ENCODE measurements around the gene GALM.

The GALM gene

DNA sequence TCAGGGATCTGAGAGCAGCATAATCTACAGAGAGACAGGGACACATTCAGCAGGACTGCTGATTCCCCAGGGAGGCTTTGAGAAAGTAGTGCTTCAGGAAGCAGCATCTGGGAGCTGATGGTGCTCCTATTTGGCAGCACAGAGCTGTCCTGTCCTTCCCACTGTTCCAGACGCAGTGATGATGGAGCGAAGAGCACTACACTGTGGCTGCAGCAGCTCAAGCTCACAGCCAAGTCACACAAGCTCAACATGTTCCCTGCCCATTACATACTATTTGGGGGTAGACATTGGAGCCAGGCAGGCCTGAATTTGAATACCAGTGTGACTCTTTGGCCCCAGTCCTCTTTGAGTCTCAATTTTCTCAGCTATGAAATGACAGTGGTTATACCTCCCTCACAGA, 15.2 kb upstream of the GALM start:
- Histone ChIP-seq H3K36me3 (ENCODE audit: insufficient read depth, low read length) (no peaks in the 10 kb centered on the region), H3K9ac (ENCODE audit: low read depth, low read length) (no peak overlapping the region), H3K4me1 (ENCODE audit: insufficient read depth, low read length) (no peaks in the 10 kb centered on the region), H3K9me3 (ENCODE audit: insufficient read depth, low read depth, low read length) (no peaks in the 10 kb centered on the region), H3K27me3 (ENCODE audit: insufficient read depth, low read length) (no peaks in the 10 kb centered on the region), H3K4me3 (ENCODE audit: low read length) (no peak overlapping the region), H3K27ac (ENCODE audit: low read depth, low read length) (no peak overlapping the region)
- 96% methylated on average over 2 of the region's 2 CpGs for WGBS

DNA sequence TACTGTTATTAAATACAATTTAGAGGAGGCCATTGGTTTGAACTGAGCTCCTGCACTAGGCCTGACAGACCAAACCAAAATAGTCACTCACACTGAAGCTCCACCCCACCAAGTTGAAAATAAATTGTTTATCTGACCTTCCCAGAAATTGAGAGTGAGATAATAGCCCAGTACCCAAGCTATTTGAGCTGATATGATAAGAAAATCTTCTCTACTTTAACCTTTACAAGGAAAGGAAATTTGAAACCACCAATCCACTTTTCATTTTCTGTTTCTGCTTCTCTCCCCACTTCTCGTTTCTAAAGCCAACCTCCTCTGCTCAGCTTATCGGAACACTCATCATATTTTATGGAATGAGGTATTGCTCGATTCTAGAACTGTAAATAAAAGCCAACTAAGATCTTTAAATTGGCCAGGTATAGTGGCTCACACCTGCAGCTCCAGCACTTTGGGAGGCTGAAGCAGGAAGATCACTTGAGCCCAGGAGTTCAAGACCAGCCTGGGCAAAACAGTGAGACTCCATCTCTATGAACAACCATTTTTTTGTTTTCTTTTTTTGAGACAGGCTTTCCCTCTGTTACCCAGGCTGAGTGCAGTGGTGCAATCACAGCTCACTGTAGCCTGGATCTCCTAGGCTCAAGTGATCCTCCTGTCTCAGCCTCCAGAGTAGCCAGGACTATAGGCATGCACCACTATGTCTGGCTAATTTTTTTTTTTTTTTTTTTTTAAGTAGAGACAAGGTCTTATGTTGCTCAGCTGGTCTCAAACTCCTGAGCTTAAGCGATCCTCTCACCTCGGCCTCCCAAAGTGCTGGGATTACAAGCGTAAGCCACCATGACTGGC, 13.3 kb upstream of the GALM start:
- Histone ChIP-seq H3K9me3 (ENCODE audit: insufficient read depth, low read depth, low read length) (no peaks in the 10 kb centered on the region), H3K4me1 (ENCODE audit: insufficient read depth, low read length) (no peaks in the 10 kb centered on the region), H3K36me3 (ENCODE audit: insufficient read depth, low read length) (no peaks in the 10 kb centered on the region), H3K9ac (ENCODE audit: low read depth, low read length) (no peak overlapping the region), H3K4me3 (ENCODE audit: low read length) (no peak overlapping the region), H3K27ac (ENCODE audit: low read depth, low read length) (no peak overlapping the region), H3K27me3 (ENCODE audit: insufficient read depth, low read length) (no peaks in the 10 kb centered on the region)
- WGBS = 95% methylated on average over 6 of the region's 6 CpGs

DNA sequence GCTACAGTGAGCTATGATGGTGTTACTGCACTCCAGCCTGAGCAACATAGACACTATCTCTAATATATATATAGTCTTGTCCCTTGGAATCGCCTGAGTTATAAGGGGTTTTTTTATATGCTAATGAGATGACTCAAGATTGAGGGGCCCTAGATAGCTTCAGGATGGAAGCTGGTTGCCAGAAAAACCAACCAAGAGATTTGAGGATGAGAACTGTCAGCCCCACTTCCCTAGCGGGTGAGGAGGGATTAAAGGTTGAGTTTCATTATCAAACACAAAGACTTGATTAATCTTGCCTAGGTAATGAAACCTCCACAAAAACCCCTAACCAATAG, 12.6 kb upstream of the GALM start:
- no peaks in the 10 kb centered on the region for H3K36me3 ChIP-seq (ENCODE audit: insufficient read depth, low read length)
- no peak overlapping the region for H3K4me3 ChIP-seq (ENCODE audit: low read length)
- no peaks in the 10 kb centered on the region for H3K9me3 ChIP-seq (ENCODE audit: insufficient read depth, low read depth, low read length)
- H3K9ac ChIP-seq (ENCODE audit: low read depth, low read length) = no peak overlapping the region
- H3K27ac ChIP-seq (ENCODE audit: low read depth, low read length) = no peak overlapping the region
- WGBS = 94% methylated on average over 1 of the region's 2 CpGs
- H3K4me1 ChIP-seq (ENCODE audit: insufficient read depth, low read length) = no peaks in the 10 kb centered on the region
- H3K27me3 ChIP-seq (ENCODE audit: insufficient read depth, low read length) = no peaks in the 10 kb centered on the region

DNA sequence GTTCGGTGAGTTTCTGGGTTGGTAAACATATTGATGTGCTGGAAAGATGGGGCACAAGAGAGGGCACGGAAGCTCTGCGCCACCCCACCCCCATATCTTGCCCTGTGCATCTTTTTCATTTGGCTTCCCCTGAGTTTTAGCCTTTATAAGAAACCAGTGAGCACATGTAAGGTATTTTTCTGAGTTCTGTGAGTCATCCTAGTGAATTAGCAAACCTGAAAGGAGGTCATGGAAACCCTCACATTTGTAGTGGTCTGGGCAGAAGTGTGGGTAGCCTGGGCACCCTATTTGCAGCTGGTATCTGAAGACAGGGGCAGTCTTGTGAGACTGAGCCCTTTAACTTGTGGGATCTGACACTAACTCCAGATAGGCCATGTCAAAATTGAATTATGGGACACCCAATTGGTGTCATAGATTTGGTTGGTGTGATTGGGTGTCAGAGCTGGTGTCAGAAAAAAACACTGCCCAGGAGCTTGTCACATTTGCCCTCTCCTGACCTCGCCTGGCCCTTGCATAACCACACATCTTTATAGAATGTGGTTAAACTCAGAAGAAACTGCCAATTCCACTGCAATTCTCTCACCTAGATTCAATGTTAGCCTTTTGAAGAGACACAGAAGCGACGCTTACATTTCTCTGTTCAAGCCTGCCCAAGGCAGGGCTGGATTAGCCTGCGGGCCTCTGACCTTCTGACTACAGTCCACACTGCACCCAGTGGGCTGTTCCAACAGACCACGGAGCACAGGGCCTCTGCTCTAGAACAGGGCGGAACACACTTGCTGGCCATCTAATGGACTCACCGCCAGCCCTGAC, 12.0 kb upstream of the GALM start:
- no peaks in the 10 kb centered on the region for H3K36me3 ChIP-seq (ENCODE audit: insufficient read depth, low read length)
- H3K9me3 ChIP-seq (ENCODE audit: insufficient read depth, low read depth, low read length) = no peaks in the 10 kb centered on the region
- no peak overlapping the region for H3K9ac ChIP-seq (ENCODE audit: low read depth, low read length)
- H3K27me3 ChIP-seq (ENCODE audit: insufficient read depth, low read length) = no peaks in the 10 kb centered on the region
- no peaks in the 10 kb centered on the region for H3K4me1 ChIP-seq (ENCODE audit: insufficient read depth, low read length)
- whole genome bisulfite sequencing = 83% methylated on average over 8 of the region's 10 CpGs
- no peak overlapping the region for H3K27ac ChIP-seq (ENCODE audit: low read depth, low read length)
- no peak overlapping the region for H3K4me3 ChIP-seq (ENCODE audit: low read length)

DNA sequence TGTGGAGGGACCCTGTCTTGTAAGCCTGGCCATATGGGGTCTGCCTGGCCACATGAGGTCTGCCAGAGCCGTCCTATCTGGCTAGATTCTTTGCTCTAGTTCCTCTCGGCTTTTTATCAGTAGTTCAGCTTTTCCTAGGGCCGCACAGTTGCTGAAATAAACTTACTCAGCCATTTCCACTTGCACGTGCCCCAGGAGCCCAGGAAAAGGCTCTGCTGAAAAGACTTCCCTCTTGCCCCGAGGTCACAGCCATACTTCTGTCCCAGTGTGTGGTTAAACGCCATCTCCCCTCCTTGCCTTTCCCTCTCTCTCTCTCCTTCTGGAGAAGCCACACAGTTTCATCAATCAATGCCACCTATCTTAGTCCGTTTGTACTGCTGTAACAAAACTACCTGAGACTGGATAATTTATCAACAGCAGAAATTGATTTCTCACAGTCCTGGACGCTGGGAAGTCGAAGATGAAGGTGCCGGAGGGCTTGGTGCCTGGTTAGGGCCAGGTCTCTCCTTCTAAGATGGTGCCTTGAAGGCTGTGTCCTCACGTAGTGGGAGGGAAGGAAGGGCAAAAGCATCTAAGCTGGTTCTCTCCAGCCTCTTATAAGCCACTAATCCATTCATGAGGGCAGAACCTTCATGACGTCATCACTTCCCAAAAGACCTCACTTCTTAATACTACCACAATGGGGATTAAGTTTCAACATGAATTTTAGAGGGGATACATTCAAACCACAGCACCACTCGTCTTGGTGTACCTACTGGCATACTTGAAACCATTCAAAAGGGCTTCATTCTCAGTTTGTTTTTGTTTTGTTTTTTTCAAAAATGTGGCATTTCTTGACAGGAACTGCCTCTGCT, 11.2 kb upstream of the GALM start:
- 88% methylated on average over 12 of the region's 13 CpGs for WGBS
- Histone ChIP-seq H3K27me3 (ENCODE audit: insufficient read depth, low read length) (no peaks in the 10 kb centered on the region), H3K27ac (ENCODE audit: low read depth, low read length) (no peak overlapping the region), H3K9ac (ENCODE audit: low read depth, low read length) (no peak overlapping the region), H3K36me3 (ENCODE audit: insufficient read depth, low read length) (no peaks in the 10 kb centered on the region), H3K9me3 (ENCODE audit: insufficient read depth, low read depth, low read length) (no peaks in the 10 kb centered on the region), H3K4me3 (ENCODE audit: low read length) (no peak overlapping the region), H3K4me1 (ENCODE audit: insufficient read depth, low read length) (no peaks in the 10 kb centered on the region)

DNA sequence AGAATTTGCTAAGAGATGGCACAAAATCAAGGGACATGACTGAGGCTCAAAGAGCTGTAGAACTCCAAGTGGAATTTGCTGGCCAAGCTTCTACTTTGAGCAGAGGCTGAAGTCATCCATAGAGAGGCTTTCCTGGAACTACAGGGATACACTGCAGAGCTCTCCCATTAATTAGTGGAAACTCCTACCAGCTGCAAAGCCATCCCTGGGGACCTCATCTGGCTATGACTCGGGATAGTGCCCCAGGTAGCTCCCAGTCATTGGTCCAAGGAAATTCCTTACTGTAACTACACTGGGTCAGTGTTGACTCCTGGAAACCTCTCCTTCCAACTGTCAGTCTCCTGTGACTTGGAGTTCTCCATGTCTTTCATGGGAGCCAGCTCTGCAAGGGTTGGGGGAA, 10.5 kb upstream of the GALM start:
- no peaks in the 10 kb centered on the region for H3K4me1 ChIP-seq (ENCODE audit: insufficient read depth, low read length)
- H3K4me3 ChIP-seq (ENCODE audit: low read length) = no peak overlapping the region
- H3K9ac ChIP-seq (ENCODE audit: low read depth, low read length) = no peak overlapping the region
- no peaks in the 10 kb centered on the region for H3K36me3 ChIP-seq (ENCODE audit: insufficient read depth, low read length)
- WGBS = 88% methylated on average over 1 of the region's 1 CpG
- no peak overlapping the region for H3K27ac ChIP-seq (ENCODE audit: low read depth, low read length)
- H3K27me3 ChIP-seq (ENCODE audit: insufficient read depth, low read length) = no peaks in the 10 kb centered on the region
- H3K9me3 ChIP-seq (ENCODE audit: insufficient read depth, low read depth, low read length) = no peaks in the 10 kb centered on the region

DNA sequence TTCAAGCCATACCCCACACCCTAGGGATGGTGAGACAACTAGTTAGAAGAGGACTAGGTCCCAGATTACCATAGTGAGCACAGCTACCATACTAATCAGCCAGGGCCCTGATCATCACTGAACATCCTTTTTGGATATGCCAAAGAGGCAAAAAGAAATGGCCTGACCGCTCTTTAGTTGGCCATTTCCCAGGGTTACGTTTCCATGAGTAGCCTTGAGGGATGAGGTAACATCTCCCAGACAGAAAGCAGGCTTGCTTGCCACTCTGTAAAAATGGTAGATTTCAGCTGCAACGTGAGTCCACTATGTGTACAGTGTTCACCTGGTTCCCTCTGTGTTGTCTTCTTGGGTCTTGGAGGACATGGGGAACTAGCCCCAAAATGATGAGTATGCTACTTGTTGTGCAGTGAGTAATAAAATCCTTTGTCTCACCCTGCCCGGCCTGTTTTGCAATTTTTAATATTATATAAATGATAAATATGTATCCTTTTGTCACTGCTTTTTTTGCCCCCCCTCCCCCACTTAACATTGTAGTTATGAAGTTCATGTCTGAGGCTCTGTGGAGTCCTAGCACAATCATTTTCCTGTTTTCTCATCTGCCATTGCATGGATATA, 8.9 kb upstream of the GALM start:
- Histone ChIP-seq H3K9ac (ENCODE audit: low read depth, low read length) (no peak overlapping the region), H3K9me3 (ENCODE audit: insufficient read depth, low read depth, low read length) (no peaks in the 10 kb centered on the region), H3K4me1 (ENCODE audit: insufficient read depth, low read length) (no peaks in the 10 kb centered on the region), H3K27me3 (ENCODE audit: insufficient read depth, low read length) (no peaks in the 10 kb centered on the region), H3K4me3 (ENCODE audit: low read length) (no peak overlapping the region), H3K36me3 (ENCODE audit: insufficient read depth, low read length) (no peaks in the 10 kb centered on the region), H3K27ac (ENCODE audit: low read depth, low read length) (no peak overlapping the region)
- 95% methylated on average over 3 of the region's 4 CpGs for WGBS

DNA sequence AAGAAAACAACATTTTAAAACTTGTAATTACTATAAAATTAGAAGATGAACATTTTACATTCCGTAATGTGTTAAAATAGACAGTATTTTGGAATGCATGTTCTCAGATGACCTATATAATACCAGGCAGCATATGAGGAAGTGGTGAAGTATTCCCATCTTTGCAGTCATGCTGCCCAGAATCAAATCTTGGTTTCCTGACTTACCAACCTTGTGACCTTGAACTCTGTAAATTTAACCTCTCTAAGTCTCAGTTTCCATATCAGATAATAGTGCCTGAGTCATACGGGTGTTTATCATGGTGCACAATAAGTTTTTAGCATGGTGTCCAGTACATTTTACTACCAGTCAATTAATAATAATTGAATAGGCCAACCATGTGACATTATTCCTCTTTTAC, 7.3 kb upstream of the GALM start:
- H3K4me3 ChIP-seq (ENCODE audit: low read length) = no peak overlapping the region
- no peaks in the 10 kb centered on the region for H3K36me3 ChIP-seq (ENCODE audit: insufficient read depth, low read length)
- no peak overlapping the region for H3K27ac ChIP-seq (ENCODE audit: low read depth, low read length)
- 86% methylated on average over 2 of the region's 2 CpGs for WGBS
- no peak overlapping the region for H3K9ac ChIP-seq (ENCODE audit: low read depth, low read length)
- H3K9me3 ChIP-seq (ENCODE audit: insufficient read depth, low read depth, low read length) = no peaks in the 10 kb centered on the region
- H3K27me3 ChIP-seq (ENCODE audit: insufficient read depth, low read length) = no peaks in the 10 kb centered on the region
- H3K4me1 ChIP-seq (ENCODE audit: insufficient read depth, low read length) = no peaks in the 10 kb centered on the region

DNA sequence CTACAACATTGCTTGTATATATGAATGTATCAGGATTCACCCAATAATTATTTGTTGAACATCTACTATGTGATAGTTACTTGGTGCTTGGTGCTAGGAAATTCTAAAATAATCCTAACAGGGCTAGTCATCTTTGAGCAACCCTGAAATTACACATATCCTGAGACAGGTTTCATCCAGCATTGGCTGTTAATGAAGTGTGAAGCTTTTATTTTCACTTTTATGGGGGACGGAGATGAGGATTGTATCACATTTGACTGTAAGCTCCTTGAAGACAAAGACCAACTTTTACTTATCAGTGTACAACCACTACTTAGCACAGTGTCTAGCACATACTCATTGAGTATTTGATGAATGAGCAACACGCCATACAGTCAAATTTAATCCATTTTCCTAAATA, 6.8 kb upstream of the GALM start:
- 91% methylated on average over 2 of the region's 2 CpGs for WGBS
- Histone ChIP-seq H3K4me3 (ENCODE audit: low read length) (no peak overlapping the region), H3K36me3 (ENCODE audit: insufficient read depth, low read length) (no peaks in the 10 kb centered on the region), H3K9ac (ENCODE audit: low read depth, low read length) (no peak overlapping the region), H3K27ac (ENCODE audit: low read depth, low read length) (no peak overlapping the region), H3K4me1 (ENCODE audit: insufficient read depth, low read length) (no peaks in the 10 kb centered on the region), H3K9me3 (ENCODE audit: insufficient read depth, low read depth, low read length) (no peaks in the 10 kb centered on the region), H3K27me3 (ENCODE audit: insufficient read depth, low read length) (no peaks in the 10 kb centered on the region)

DNA sequence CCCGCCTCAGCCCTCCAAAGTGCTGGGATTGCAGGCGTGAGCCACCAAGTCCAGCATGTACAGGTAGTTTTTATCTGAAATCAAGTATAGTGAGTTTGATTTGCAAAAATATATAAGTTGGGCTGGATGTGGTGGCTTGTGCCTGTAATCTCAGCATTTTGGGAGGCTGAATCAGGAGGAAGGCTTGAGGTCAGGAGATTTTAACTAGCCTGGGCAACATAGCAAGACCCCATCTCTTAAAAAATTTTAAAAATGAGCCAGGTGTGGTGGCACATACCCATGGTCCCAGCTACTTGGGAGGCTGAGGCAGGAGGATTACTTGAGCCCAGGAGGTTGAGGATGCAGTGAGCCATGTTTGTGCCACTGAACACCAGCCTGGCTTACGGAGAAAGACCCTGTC, 5.6 kb upstream of the GALM start:
- H3K36me3 ChIP-seq (ENCODE audit: insufficient read depth, low read length) = no peaks in the 10 kb centered on the region
- no peak overlapping the region for H3K27ac ChIP-seq (ENCODE audit: low read depth, low read length)
- H3K4me3 ChIP-seq (ENCODE audit: low read length) = no peak overlapping the region
- no peaks in the 10 kb centered on the region for H3K9me3 ChIP-seq (ENCODE audit: insufficient read depth, low read depth, low read length)
- no peak overlapping the region for H3K9ac ChIP-seq (ENCODE audit: low read depth, low read length)
- WGBS = 93% methylated on average over 2 of the region's 3 CpGs
- H3K27me3 ChIP-seq (ENCODE audit: insufficient read depth, low read length) = no peaks in the 10 kb centered on the region
- no peaks in the 10 kb centered on the region for H3K4me1 ChIP-seq (ENCODE audit: insufficient read depth, low read length)

DNA sequence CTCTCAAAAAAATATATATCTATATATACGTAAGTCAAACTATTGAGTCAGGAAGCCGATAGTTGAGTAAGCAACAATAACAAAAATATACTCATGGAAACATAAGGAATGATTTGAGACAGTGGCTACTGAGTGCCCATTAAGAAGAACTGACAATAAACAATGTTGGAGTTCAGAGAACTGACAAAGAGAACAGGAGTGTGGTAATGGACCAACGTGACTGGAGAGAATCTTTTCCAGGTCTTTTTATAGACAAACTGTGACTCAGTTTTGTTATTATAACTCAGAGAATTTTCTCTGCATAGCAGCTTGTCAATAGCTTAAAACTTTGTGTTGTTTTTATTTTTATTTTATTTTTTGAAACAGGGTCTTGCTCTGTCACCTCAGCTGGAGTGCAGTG, 4.6 kb upstream of the GALM start:
- WGBS = 82% methylated on average over 1 of the region's 3 CpGs
- Histone ChIP-seq H3K36me3 (ENCODE audit: insufficient read depth, low read length) (no peaks in the 10 kb centered on the region), H3K27ac (ENCODE audit: low read depth, low read length) (no peak overlapping the region)

More for the DNA sequence above, 4.6 kb upstream of the GALM start:
- Histone ChIP-seq H3K9me3 (ENCODE audit: insufficient read depth, low read depth, low read length) (no peaks in the 10 kb centered on the region), H3K4me3 (ENCODE audit: low read length) (no peak overlapping the region), H3K9ac (ENCODE audit: low read depth, low read length) (no peak overlapping the region), H3K4me1 (ENCODE audit: insufficient read depth, low read length) (no peaks in the 10 kb centered on the region), H3K27me3 (ENCODE audit: insufficient read depth, low read length) (no peaks in the 10 kb centered on the region)
